Hypothalamus (tissue), 51 donors: ENCODE data around the gene CCDC124.
"Not testable (repeated sequence)": the region's sequence is repeated elsewhere in the genome, so short reads cannot be mapped to it uniquely, and the experiment has no call there.

Experiments
- DNase-seq, 51 donors: peaks; one replicate each; lab custom pipeline; 2025; lab: John Stamatoyannopoulos, UW

Gene CCDC124

DNA sequence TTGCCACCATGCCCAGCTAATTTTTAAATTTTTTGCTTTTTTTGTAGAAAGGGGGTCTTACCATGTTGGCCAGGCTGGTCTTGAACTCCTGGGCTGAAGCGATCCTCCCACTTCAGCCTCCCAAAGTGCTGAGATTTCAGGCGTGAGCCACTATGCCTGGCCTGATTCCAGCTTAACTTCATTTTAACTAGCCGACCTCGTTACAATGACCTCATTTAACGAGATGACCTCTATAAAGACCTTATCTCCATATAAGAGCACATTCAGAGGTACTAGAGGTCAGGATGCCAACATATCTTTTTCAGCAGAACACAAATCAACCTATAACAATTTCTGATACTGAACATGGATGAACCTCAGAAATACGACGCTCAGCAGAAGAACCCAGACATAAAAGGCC, 44.7 kb downstream of the CCDC124 start:
- DNase-seq: no peak

DNA sequence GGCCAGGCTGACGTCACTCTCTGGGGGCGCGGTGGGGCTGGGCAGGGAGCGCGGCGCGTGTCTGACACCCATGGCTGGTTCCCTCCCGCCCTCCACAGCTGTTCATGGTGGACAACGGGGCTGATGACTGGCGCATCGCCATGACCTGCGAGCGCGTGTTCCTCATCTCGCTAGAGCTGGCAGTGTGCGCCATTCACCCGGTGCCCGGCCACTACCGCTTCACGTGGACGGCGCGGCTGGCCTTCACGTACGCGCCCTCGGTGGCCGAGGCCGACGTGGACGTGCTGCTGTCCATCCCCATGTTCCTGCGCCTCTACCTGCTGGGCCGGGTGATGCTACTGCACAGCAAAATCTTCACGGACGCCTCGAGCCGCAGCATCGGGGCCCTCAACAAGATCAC, 48.8 kb downstream of the CCDC124 start:
- no peak for DNase-seq

DNA sequence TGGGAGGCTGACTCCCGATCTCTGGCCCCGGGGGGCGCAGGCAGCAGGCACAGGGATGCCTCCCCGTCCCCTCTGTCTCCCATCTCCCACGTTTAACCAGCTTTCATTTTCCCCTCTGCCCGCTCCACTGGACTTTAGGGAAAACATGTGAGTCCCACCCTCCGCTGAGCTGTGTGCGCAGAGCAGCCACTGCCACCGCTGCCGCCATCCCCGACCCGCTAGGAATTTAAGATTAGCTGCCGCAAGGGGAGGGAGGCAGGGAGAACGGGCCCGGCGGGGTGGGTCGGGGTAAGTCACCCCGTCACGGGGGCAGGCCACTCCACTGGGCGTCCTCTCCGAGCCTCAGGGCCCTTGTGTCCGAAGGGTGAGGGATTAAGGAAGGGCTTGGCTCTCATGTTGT, 49.6 kb downstream of the CCDC124 start:
- DNase-seq: no peak

DNA sequence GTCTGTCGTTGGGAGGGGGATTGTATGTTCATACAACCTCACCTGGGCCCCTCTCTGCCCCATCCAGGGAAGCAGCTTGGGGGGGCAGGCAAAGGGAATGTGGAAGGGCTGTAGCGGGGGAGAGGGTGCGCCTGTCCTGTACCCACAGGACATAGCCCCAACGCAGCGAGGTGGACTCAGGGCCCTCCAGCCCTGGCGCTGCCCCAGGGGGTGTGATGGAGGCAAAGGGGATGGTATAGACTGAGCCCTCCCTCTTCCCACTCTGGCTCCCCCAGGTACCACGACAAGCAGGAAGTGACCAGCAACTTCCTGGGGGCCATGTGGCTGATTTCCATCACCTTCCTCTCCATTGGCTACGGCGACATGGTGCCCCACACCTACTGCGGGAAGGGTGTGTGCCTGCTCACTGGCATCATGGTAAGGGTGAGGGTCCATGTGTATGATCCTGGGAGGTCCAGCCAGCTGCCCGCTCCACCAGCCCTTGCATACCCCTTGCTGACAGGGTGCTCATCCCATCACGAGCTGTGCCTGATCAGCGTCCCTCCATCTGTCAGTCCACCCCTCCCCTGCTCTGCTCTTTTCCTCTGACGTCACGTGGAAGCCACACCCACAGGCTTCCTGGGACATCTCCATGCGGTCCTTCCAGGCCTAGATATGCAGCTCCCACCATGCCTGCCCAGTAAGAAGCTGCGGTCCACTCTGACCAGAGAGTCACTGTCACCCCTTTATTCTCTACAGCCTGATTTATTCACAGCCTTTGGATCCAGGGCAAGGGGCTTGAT, 52.4 kb downstream of the CCDC124 start:
- DNase-seq: no peak

DNA sequence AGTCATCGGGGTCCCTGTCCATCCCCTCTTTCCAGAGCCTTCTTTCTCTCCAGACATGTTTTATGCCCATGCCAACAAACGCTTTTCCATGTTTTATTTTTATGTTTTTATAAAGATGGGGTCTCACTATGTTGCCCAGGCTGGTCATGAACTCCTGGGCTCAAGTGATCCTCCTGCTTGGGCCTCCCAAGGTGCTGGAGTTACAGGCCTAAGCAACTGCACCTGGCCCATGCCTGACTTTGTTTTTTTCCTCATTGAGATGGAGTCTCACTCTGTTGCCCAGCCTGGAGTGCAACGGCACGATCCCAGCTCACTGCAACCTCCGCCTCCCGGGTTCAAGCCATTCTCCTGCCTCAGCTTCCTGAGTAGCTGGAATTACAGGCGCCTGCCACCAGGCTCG, 53.8 kb downstream of the CCDC124 start:
- DNase-seq: not testable (repeated sequence)

DNA sequence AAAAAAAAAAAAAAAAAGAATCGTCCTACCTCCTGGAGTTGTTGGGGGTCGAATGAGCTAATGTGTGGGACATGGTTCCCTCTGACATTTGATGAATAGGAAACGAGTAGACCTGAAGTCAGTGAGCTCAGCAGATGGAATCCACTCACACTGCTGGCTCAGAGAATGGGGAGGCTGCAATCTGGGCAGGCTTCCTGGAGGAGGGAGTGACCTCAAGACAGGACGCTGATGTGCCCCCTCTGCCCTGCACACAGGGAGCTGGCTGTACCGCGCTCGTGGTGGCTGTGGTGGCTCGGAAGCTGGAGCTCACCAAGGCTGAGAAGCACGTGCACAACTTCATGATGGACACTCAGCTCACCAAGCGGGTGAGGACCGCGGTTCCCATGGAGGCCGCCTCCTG, 55.3 kb downstream of the CCDC124 start:
- DNase-seq: no peak

DNA sequence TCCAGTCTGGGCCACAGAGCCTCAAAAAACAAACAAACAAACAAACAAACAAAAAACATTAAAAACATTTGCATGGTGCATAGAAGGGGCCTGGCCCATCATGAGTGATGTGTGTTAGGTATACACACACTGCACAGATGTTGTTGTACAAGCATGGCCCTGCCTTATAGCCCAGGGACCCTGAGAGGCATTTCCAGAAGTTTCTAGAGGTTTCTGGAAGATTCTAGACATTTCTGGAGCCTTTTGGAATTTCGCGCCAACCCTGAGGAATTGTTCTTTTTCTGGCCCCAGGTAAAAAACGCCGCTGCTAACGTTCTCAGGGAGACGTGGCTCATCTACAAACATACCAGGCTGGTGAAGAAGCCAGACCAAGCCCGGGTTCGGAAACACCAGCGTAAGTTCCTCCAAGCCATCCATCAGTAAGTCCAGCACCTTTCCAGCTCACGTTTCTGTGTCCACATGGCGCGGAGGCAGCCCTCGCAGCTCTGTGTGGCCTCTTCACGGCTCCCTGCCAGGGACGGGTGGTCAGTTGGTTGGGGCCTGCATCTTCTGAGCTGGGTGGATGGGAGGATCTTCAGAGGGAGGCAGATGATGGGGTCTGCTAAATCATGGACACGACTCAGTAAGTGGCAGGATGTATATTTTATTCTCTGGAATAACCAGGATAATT, 56.7 kb downstream of the CCDC124 start:
- no peak for DNase-seq

DNA sequence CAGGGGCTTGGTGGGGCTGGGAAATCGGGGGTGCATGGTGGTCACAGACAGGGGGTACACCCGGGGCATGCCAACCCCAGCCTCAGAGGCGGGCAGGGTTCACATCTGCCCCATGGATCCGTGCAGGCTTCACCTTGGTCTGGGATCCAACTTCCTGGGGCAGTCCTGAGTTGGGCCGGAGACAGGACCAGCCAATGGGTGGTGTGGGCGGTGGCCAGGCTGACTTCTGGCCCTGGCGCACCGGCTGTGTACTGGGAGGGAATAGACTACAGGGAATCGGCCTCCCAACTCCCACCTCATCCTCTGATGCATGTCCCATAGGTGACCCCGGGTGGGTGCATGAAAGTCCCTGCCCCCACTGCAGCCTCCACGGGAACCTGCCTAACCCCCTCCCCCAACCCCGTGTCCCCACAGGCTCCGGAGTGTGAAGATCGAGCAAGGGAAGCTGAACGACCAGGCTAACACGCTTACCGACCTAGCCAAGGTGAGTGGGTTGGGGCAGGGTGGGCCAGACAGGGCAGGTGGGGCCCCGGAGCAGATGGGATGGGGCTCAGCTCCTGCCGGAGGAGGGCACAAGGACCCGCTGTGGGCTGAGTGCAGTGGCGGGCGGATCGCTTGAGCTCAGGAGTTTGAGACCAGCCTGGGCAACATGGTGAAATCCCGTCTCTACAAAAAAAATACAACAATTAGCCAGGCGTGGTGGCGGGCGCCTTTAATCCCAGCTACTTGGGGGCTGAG, 60.4 kb downstream of the CCDC124 start:
- no peak for DNase-seq
